Immature natural killer cell (primary cell): ENCODE data around the gene KIF3A. TPM values are rescaled to one million over a fixed set of nuclear protein-coding genes. Genes with fewer than 3 reads are reported as not detected.
A peak's percentile ranks its signal among the peaks of the same experiment; 100 is the strongest.

Experiments
- DNase-seq, 3 donors: peaks; one replicate each; pipeline ENCODE4 v3.0.0; 2022; ENCODE audit warnings: mixed read lengths in 1 of 3
- H3K27ac Mint-ChIP-seq, 6 donors: one replicate each; pipeline ENCODE4 v1.8.0; 2020; ENCODE audit warnings: mixed read lengths in 6 of 6, mild to moderate bottlenecking in 5 of 6, inconsistent platforms in 4 of 6, moderate library complexity in 3 of 6
- H3K27me3 Mint-ChIP-seq, 3 donors: one replicate each; pipeline ENCODE4 v1.8.0; 2020 to 2021; ENCODE audit warnings: low read depth in 3 of 3, mild to moderate bottlenecking in 3 of 3, mixed read lengths in 3 of 3, moderate library complexity in 3 of 3, inconsistent platforms in 1 of 3
- H3K36me3 Mint-ChIP-seq, 3 donors: one replicate each; pipeline ENCODE4 v1.8.0; 2020; ENCODE audit warnings: mixed read lengths in 3 of 3, inconsistent platforms in 2 of 3, mild to moderate bottlenecking in 2 of 3
- H3K4me1 Mint-ChIP-seq, 2 donors: one replicate each; pipeline ENCODE4 v1.8.0; 2020; ENCODE audit warnings: inconsistent platforms in 2 of 2, mild to moderate bottlenecking in 2 of 2, mixed read lengths in 2 of 2, moderate library complexity in 1 of 2
- H3K4me3 Mint-ChIP-seq, 5 donors: one replicate each; pipeline ENCODE4 v1.8.0; 2020; ENCODE audit warnings: mild to moderate bottlenecking in 5 of 5, mixed read lengths in 5 of 5, inconsistent platforms in 3 of 5, moderate library complexity in 3 of 5
- H3K9me3 Mint-ChIP-seq, 6 donors: one replicate each; pipeline ENCODE4 v1.8.0; 2020; ENCODE audit warnings: mild to moderate bottlenecking in 6 of 6, mixed read lengths in 6 of 6, inconsistent platforms in 4 of 6, moderate library complexity in 3 of 6
- polyA plus RNA-seq, 3 donors: library from polyadenylated mRNA; unstranded; fragments of 300-500 nt; fragmentation: Illumina TruSeq; gene quantifications; one replicate each; pipeline ENCODE4 v1.2.3, GENCODE V29; 2021

Gene KIF3A
- polyA plus RNA-seq, 3 donors from 2014 or later = 7.4 to 13.5 (median 8.2) TPM

- Mint-ChIP-seq H3K36me3 (peaks cover 0 to 15% (median 0%) of the 10 kb centered on the region in 3 donors), H3K27me3 (peaks cover 0 to 2% (median 1%) of the 10 kb centered on the region in 3 donors), H3K4me1 (no peaks in the 10 kb centered on the region), H3K4me3 (no peak overlapping the region), H3K27ac (no peak overlapping the region), H3K9me3 (no peaks in the 10 kb centered on the region)
- DNase-seq = no peak
Observed at GRCh38 chr5:132764671-132765238, 27.4 kb upstream of the KIF3A start.

GRCh38 chr5:132764051-132764450 lies 26.7 kb upstream of the KIF3A start:
- DNase-seq = no peak
- no peaks in the 10 kb centered on the region for H3K9me3 Mint-ChIP-seq
- H3K27ac Mint-ChIP-seq = no peak overlapping the region

GRCh38 chr5:132763181-132764036 lies 26.1 kb upstream of the KIF3A start:
- no peak for DNase-seq
- H3K27me3 Mint-ChIP-seq = peaks cover 0 to 2% (median 1%) of the 10 kb centered on the region in 3 donors
- no peaks in the 10 kb centered on the region for H3K9me3 Mint-ChIP-seq
- H3K4me1 Mint-ChIP-seq = no peaks in the 10 kb centered on the region
- H3K36me3 Mint-ChIP-seq = peaks cover 0 to 15% (median 3%) of the 10 kb centered on the region in 3 donors
- H3K27ac Mint-ChIP-seq = no peak overlapping the region
- no peak overlapping the region for H3K4me3 Mint-ChIP-seq

More at GRCh38 chr5:132764051-132764450, 26.7 kb upstream of the KIF3A start:
- Mint-ChIP-seq H3K27me3 (peaks cover 0 to 2% (median 1%) of the 10 kb centered on the region in 3 donors), H3K4me1 (no peaks in the 10 kb centered on the region), H3K4me3 (no peak overlapping the region), H3K36me3 (peaks cover 0 to 15% (median 0%) of the 10 kb centered on the region in 3 donors)

GRCh38 chr5:132762246-132763000 lies 25.1 kb upstream of the KIF3A start:
- peaks cover 0 to 2% (median 1%) of the 10 kb centered on the region in 3 donors for H3K27me3 Mint-ChIP-seq
- H3K4me1 Mint-ChIP-seq = no peaks in the 10 kb centered on the region
- no peak overlapping the region for H3K4me3 Mint-ChIP-seq
- peak overlapping the region in 1 of 6 donors; percentile 22 for H3K27ac Mint-ChIP-seq
- peaks cover 0 to 15% (median 3%) of the 10 kb centered on the region in 3 donors for H3K36me3 Mint-ChIP-seq
- no peaks in the 10 kb centered on the region for H3K9me3 Mint-ChIP-seq
- no peak for DNase-seq

DNA sequence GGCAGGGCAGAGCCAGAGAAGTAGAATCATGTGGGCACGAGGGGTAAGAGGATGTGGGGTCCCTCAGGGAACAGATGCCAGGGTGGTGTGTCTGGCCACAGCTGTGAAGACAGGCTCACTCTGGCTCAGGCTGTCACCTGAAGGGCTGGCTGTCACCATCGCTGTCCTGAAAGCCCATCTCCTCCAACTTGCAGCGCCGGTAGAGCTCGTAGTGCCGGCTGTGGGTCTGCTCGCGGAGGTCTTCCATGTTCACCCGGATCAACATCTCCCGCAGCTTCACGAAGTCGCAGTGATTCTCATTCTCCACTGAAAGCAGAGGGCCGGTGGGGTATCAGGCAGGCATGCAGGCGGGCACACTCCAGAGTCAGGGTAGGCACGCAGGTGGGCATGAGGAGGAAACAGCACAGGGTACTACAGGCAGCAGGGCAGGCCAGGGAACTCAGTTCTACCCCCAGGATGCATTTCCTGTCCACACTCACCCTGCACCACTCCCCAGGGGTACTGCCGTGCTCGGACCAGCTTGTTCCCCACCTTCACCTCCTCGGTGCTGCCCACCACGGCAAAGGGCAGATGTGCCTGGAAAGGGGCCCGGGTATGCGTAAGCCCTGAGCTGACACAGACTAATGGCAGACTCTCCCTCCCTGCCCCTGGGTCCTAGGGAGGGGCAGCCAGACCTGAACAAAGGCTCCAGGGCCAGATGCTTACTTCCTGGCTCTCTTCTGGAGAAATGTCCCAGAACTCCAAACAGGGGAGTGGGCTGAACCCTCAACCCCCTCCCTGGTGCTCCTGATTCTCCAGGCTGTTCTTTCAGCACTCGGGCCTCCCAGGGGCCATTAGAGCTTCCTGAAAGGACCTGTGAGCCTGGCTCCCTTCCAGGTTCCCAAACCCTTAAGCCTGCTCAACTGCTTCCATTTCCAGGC lies 24.2 kb upstream of the KIF3A start:
- H3K36me3 Mint-ChIP-seq = peaks cover 0 to 15% (median 3%) of the 10 kb centered on the region in 3 donors
- no peak for DNase-seq
- H3K4me3 Mint-ChIP-seq = no peak overlapping the region
- H3K9me3 Mint-ChIP-seq = no peaks in the 10 kb centered on the region
- H3K27me3 Mint-ChIP-seq = peaks cover 0 to 2% (median 1%) of the 10 kb centered on the region in 3 donors
- H3K4me1 Mint-ChIP-seq = no peaks in the 10 kb centered on the region
- no peak overlapping the region for H3K27ac Mint-ChIP-seq

DNA sequence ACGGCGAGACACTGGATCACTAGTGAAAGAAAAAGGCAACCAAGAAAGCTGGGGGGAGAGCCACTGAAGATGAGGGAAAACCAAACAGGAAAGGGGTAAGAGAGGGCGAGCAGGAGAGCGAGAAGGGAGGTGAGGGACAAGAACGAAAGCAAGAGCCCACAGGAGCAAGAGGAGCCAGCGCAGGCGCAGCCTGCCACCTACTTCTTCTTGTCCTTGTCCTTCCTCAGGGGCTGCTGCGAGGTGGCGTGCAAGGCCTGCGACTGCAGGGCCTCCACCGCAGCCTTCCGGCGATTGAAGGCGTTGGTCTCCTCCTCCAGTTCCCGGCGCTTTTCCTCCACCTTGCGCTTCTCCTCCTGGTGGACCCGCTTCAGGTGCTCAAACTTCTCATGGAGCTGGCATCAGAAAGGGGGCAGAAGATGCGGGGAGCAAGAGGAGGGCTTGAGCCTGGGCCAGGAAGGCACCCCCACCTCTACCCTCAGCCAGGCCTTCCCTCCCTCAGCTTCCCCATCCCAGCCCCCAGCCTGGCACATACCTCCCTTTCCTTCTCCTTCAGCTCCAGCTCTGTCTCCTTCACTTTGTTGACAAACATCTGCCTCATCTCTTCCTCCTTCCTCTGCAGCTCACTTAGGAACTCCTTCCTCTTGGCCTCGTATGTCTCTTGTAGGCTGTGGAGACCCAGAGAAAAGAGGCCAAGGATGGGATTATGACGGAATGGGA lies 23.4 kb upstream of the KIF3A start:
- DNase-seq = no peak
- H3K27me3 Mint-ChIP-seq = peaks cover 0 to 2% (median 1%) of the 10 kb centered on the region in 3 donors
- H3K27ac Mint-ChIP-seq = no peak overlapping the region
- no peak overlapping the region for H3K4me3 Mint-ChIP-seq
- no peaks in the 10 kb centered on the region for H3K4me1 Mint-ChIP-seq
- no peaks in the 10 kb centered on the region for H3K9me3 Mint-ChIP-seq
- peaks cover 0 to 15% (median 3%) of the 10 kb centered on the region in 3 donors for H3K36me3 Mint-ChIP-seq

GRCh38 chr5:132760049-132760420 lies 22.7 kb upstream of the KIF3A start:
- peaks cover 0 to 2% (median 1%) of the 10 kb centered on the region in 3 donors for H3K27me3 Mint-ChIP-seq
- no peak overlapping the region for H3K4me3 Mint-ChIP-seq
- H3K9me3 Mint-ChIP-seq = no peaks in the 10 kb centered on the region
- no peak for DNase-seq
- no peaks in the 10 kb centered on the region for H3K4me1 Mint-ChIP-seq
- no peak overlapping the region for H3K27ac Mint-ChIP-seq
- H3K36me3 Mint-ChIP-seq = peaks cover 0 to 15% (median 3%) of the 10 kb centered on the region in 3 donors

- no peaks in the 10 kb centered on the region for H3K4me1 Mint-ChIP-seq
- H3K4me3 Mint-ChIP-seq = no peak overlapping the region
- no peaks in the 10 kb centered on the region for H3K9me3 Mint-ChIP-seq
- H3K36me3 Mint-ChIP-seq = peaks cover 0 to 15% (median 3%) of the 10 kb centered on the region in 3 donors
- H3K27ac Mint-ChIP-seq = no peak overlapping the region
- DNase-seq = no peak
- peaks cover 0 to 2% (median 1%) of the 10 kb centered on the region in 3 donors for H3K27me3 Mint-ChIP-seq
Observed at GRCh38 chr5:132759114-132760048, 22.0 kb upstream of the KIF3A start.

DNA sequence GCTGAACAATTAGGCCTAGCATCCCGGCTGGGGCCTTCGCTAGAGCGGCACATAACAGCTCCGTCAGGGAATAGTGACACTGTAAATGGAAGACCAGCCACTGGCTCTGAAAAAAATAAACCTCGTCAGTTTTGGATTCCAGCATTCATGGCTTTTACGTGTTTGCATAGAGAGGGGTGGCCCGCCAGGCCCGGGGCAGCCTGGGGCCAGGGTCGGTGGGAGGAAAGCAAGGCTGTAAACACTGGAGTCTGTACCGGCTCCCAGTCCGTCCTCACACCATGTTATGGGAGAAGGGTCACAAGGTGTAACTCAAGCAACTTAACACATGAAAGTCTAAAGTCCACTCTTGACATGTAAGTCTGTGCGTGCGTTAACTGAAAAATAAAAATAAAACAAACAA lies 21.1 kb upstream of the KIF3A start:
- H3K27ac Mint-ChIP-seq = no peak overlapping the region
- H3K4me1 Mint-ChIP-seq = no peaks in the 10 kb centered on the region
- peaks cover 0 to 1% (median 0%) of the 10 kb centered on the region in 3 donors for H3K27me3 Mint-ChIP-seq
- no peak overlapping the region for H3K4me3 Mint-ChIP-seq
- no peaks in the 10 kb centered on the region for H3K9me3 Mint-ChIP-seq
- peaks cover 0 to 15% (median 3%) of the 10 kb centered on the region in 3 donors for H3K36me3 Mint-ChIP-seq
- DNase-seq = no peak

DNA sequence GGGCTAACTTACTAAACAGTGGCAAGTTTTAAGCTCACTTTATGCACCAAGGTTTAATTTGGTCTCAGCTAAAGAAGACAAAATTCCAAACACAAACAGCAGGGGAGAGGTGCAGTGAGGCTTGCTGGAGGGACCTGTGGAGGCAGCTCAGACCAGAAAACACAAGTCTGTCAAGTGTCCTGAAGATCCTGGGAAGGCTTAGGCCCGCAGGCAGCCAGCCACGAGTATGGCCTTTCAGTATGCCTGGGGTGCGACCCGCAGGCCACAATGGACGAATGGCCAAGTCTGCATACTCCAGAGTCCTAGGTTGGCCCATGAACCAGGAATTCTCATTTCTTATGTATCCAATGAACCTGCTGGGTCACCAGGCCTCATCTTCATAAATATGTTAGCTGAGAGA lies 19.2 kb upstream of the KIF3A start:
- H3K9me3 Mint-ChIP-seq = no peaks in the 10 kb centered on the region
- H3K36me3 Mint-ChIP-seq = peaks cover 0 to 9% (median 3%) of the 10 kb centered on the region in 3 donors
- peaks cover 0 to 2% (median 1%) of the 10 kb centered on the region in 3 donors for H3K27me3 Mint-ChIP-seq
- H3K27ac Mint-ChIP-seq = no peak overlapping the region
- no peak for DNase-seq
- H3K4me1 Mint-ChIP-seq = no peaks in the 10 kb centered on the region
- H3K4me3 Mint-ChIP-seq = no peak overlapping the region

GRCh38 chr5:132754947-132755346 lies 17.6 kb upstream of the KIF3A start:
- Mint-ChIP-seq H3K36me3 (peaks cover 0 to 3% (median 0%) of the 10 kb centered on the region in 3 donors), H3K9me3 (no peaks in the 10 kb centered on the region), H3K4me1 (no peaks in the 10 kb centered on the region), H3K27ac (no peak overlapping the region), H3K4me3 (no peak overlapping the region), H3K27me3 (peaks cover 0 to 2% (median 1%) of the 10 kb centered on the region in 3 donors)
- DNase-seq = no peak

- no peak for DNase-seq
- Mint-ChIP-seq H3K4me1 (no peaks in the 10 kb centered on the region), H3K36me3 (peaks cover 0 to 3% (median 0%) of the 10 kb centered on the region in 3 donors), H3K27me3 (peaks cover 0 to 3% (median 2%) of the 10 kb centered on the region in 3 donors), H3K4me3 (no peak overlapping the region), H3K9me3 (no peaks in the 10 kb centered on the region), H3K27ac (no peak overlapping the region)
Observed at GRCh38 chr5:132754111-132754510, 16.8 kb upstream of the KIF3A start.
